SK-N-MC (cell line): ENCODE data around the gene TRIM2.
A peak's percentile ranks its signal among the peaks of the same experiment; 100 is the strongest.

Experiments
- DNase-seq: peaks from one replicate; pipeline ENCODE4 v3.0.0-alpha.2; 2011; ENCODE audit warnings: low read depth, low spot score
- H3K27ac ChIP-seq: fragments of 200-600 bp; sonication (generic); 2 replicates; pipeline ENCODE4 v1.5.1; 2016; ENCODE audit warnings: mixed run types
- H3K36me3 ChIP-seq: fragments of 200-600 bp; sonication (generic); 2 replicates; pipeline ENCODE4 v1.6.1; 2017; ENCODE audit warnings: antibody characterized with exemption, low read length, mixed read lengths; ENCODE audit not compliant: insufficient read depth
- H3K4me3 ChIP-seq: fragments of 200-600 bp; sonication (generic); 2 replicates; pipeline ENCODE4 v1.5.1; 2016
- H3K9ac ChIP-seq: fragments of 200-600 bp; sonication (generic); 2 replicates; pipeline ENCODE4 v1.8.0; 2017; ENCODE audit warnings: mixed run types, mixed read lengths; ENCODE audit not compliant: insufficient read length
- H3K9me3 ChIP-seq: fragments of 200-600 bp; sonication (generic); 2 replicates; pipeline ENCODE4 v1.6.1; 2017; ENCODE audit warnings: low read depth, mild to moderate bottlenecking, antibody characterized with exemption, low read length, moderate library complexity, mixed read lengths
- EZH2 ChIP-seq: fragments of 200-600 bp; sonication (generic); IDR thresholded peaks from one replicate; pipeline ENCODE4 v1.6.1; 2017; ENCODE audit warnings: antibody characterized with exemption
- FOXP2 ChIP-seq: optimal IDR thresholded peaks from 2 replicates; pipeline ENCODE3; 2011; ENCODE audit warnings: mild to moderate bottlenecking, moderate library complexity; ENCODE audit not compliant: insufficient read depth; ENCODE audit errors: extremely low read length, control extremely low read depth
- POLR2AphosphoS5 ChIP-seq: IDR thresholded peaks from 2 replicates; pipeline ENCODE4 v1.6.1; 2012; ENCODE audit warnings: mild to moderate bottlenecking, low read depth, low read length, borderline replicate concordance

The TRIM2 gene

DNA sequence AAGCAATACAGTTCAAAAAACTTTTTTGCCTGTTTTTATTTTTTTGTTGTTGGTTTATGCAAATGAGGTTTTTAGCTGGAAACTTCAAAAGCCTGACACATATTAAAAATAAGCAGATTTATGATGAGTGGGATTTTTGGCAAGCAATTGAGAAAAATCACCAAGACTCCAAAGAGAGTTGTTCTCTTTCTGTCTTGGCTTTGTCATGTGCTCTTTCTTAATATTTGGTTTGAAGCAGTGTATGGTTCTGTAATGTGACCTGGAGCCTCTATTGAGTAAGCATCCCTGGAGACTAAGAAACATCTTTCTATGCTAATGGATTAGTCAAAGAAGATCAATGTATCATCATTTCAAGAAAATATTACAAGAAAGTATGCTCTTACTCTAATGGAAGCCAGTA lies 11.7 kb downstream of the TRIM2 start:
- H3K36me3 ChIP-seq = 0 out of 2 replicates have a peak, but pooled peaks cover 6% of the 10 kb centered on the region
- H3K9me3 ChIP-seq = no peaks in the 10 kb centered on the region; the same call in 1 of the 2 replicates
- H3K4me3 ChIP-seq = peak overlapping the region; percentile 23; the same call in 1 of the 2 replicates
- TF ChIP-seq EZH2 (no peak), POLR2AphosphoS5 (no peak), FOXP2 (no peak)
- H3K27ac ChIP-seq = peak overlapping the region; percentile 73
- no peak overlapping the region for H3K9ac ChIP-seq
- no peak for DNase-seq

DNA sequence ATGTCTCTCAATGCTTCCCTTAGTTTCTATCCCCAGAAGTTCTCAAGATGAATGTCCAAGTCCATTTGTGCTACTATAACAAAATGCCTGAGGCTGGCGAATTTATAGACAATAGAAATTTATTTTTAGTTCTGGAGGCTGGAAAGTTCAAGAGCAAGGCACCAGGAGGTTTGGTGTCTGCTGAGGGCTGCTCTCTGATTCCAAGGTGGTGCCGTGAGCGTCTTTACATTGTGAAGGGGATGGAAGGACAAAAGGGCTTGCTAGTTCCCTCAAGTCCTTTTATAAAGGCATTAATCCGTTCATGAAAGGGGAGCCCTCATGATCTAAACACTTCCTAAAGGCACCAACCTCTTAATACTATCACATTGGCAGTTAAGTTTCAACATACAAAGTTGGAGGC lies 12.3 kb downstream of the TRIM2 start:
- TF ChIP-seq FOXP2 (no peak), EZH2 (no peak), POLR2AphosphoS5 (no peak)
- H3K36me3 ChIP-seq = 0 out of 2 replicates have a peak, but pooled peaks cover 6% of the 10 kb centered on the region
- H3K27ac ChIP-seq = peak overlapping the region; percentile 73
- H3K9ac ChIP-seq = no peak overlapping the region
- DNase-seq = no peak
- H3K4me3 ChIP-seq = peak overlapping the region; percentile 23; the same call in 1 of the 2 replicates
- H3K9me3 ChIP-seq = no peaks in the 10 kb centered on the region; the same call in 1 of the 2 replicates

DNA sequence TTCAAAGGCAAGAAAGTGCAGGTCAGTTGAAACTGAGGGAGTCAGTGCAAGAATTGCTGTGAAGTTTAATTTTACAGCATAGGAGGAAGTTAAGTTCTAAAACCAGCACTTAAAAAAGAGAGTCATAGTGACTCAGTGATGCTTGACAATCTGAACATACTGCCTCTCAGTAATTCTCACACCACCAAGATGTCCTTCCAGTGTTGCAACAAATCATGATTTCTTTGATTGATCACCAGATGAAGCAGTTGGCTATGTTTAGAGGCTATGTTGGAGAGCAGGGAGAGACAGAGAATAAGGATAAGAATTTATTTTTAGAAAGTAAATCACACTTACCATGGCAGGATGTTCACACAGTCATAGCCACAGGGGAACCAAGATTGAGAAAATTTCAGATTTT lies 13.2 kb downstream of the TRIM2 start:
- no peak overlapping the region for H3K27ac ChIP-seq
- DNase-seq = no peak
- TF ChIP-seq FOXP2 (no peak), POLR2AphosphoS5 (no peak), EZH2 (no peak)
- no peaks in the 10 kb centered on the region; the same call in 1 of the 2 replicates for H3K9me3 ChIP-seq
- no peak overlapping the region for H3K9ac ChIP-seq
- 0 out of 2 replicates have a peak, but pooled peaks cover 6% of the 10 kb centered on the region for H3K36me3 ChIP-seq
- H3K4me3 ChIP-seq = no peak overlapping the region

DNA sequence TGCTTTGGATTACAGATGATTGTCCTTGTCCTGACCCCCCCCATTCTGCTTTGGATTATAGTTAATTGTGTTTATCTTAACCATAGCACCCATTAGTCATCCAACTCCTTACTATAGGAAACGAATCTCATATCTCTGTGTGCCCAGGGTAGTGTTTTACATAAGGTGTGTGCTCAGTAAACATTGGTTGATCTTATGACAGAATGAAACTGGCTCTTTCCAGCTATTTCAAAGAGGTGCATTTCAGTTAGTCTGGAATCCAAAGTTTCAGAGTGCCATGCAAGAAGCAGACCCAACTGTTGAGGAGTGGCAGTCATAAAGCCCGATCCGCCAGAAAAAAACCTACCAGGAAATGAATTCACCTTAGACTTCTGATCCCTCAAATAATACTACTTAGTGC lies 14.7 kb downstream of the TRIM2 start:
- H3K4me3 ChIP-seq = no peak overlapping the region
- H3K9me3 ChIP-seq = no peaks in the 10 kb centered on the region; the same call in 1 of the 2 replicates
- TF ChIP-seq FOXP2 (no peak), EZH2 (no peak), POLR2AphosphoS5 (no peak)
- H3K27ac ChIP-seq = no peak overlapping the region
- DNase-seq = no peak
- H3K9ac ChIP-seq = no peak overlapping the region
- H3K36me3 ChIP-seq = 0 out of 2 replicates have a peak, but pooled peaks cover 6% of the 10 kb centered on the region

DNA sequence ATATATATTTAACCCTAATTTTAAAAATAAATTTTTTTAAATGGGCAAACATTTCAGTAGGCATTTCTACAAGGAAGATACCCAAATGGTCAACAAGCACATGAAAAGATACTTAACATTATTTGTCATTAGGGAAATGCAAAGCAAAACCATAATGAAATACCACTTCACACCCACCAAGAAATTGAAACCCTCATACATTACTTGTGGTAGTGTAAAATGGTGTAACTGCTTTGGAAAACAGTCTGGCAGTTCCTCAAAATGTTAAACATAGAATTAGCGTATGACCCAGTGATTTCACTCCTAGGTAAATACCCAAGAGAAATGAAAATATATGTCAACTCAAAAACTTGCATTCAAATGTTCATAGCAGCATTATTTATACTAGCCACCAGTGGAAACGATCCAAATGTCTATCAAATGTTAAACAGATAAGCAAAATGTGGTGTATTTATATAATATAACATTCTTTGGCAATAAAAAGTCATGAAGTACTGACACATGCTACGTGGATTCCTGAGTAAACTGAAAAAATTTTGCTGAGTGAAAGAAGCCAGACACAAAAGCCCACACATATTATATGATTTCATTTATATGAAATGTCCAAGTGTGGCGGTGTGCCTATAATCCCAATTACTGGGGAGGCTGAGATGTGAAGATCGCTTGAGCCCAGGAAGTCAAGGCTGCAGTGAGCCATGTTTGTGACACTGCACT lies 16.6 kb downstream of the TRIM2 start:
- H3K9ac ChIP-seq = no peak overlapping the region
- peaks cover 22% of the 10 kb centered on the region for H3K36me3 ChIP-seq
- H3K9me3 ChIP-seq = peaks cover 4% of the 10 kb centered on the region; the same call in 1 of the 2 replicates
- H3K4me3 ChIP-seq = no peak overlapping the region
- no peak for DNase-seq
- TF ChIP-seq FOXP2 = no peak
- no peak for TF ChIP-seq EZH2
- TF ChIP-seq POLR2AphosphoS5 = no peak
- H3K27ac ChIP-seq = peak overlapping the region; percentile 83

DNA sequence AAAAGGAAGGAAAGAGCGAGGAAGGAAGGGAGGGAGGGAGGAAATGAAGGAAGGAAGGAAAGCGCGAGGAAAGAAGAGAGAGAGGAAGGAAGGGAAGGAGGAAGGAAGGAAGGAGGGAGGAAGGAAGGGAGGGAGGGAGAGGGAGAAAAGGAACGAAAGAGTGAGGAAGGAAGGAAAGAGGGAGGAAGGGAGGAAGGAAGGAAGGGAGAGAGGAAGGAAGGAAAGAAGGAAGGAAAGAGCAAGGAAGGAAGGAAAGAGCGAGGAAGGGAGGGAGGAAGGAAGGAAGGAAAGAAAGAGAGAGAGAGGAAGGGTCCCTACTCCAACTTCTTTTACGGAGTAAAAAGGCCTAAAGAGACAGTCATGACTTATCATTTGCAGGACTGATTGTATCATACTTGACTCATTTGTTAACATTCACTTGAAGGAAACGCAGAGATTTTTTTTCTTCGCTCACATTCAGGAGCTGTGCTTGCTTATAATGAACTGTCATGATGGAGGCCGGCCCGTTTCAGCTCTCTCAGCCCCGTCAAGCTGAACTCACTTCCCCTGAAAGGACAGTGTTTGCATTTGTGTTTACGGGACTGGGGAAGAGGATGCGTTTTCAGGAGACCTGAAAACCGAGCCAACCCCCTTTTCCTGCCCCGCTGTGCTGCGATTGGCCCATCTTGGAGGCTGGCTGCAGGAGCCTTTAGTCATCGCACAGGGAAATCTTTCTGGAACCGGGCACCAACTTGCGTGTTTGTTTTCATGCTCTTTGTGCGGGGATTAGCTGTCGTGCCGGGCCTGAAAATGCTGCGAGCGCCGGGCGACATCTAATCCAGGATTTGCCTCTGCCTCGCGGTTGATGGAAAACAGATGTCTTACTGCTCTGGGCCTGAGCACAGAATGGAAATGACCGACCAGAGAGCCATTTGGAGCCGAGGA lies 17.8 kb downstream of the TRIM2 start:
- Histone ChIP-seq H3K36me3 (peaks cover 23% of the 10 kb centered on the region), H3K9me3 (peaks cover 4% of the 10 kb centered on the region; the same call in 1 of the 2 replicates), H3K27ac (peak overlapping the region; percentile 83), H3K4me3 (peak overlapping the region; percentile 92), H3K9ac (peak overlapping the region; percentile 84)
- TF ChIP-seq FOXP2 (peak; percentile 16), POLR2AphosphoS5 (no peak)
- DNase-seq = no peak

DNA sequence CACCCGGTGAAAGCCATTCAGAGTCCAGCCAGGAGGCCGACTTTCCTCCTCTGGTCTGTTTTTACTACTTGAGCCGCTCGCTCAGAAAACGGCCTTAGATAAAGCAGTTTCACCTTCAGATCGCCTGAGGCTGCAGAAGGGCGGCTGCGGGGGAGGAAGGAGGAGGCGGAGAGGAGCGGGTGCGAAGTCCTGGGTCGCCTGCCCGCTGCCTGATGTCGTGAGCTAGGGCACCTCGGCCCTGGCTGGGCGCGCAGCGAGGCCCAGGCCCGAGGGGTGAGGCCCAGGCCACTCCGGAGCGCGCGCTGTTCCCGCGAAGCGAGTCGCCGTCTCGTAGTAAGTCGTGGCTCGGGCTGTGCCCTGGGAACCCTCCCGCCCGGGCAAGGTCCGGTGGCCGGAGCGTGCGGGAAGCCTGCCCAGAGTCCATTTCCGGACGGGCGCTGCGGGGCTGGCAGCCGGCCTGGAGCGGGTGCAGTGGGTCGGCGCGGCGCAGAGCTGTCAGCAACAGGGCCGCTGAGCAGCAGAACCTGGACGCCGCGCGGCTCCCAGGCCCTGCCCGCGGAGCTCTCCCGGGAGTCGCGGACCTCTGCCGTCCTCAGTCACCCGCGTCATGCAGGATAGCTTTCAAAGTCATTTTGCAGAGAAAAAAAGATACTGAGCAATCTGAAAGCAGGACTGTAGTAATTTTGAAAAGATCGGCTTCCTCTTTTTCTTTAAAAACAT lies 18.6 kb downstream of the TRIM2 start:
- Histone ChIP-seq H3K9me3 (peaks cover 4% of the 10 kb centered on the region; the same call in 1 of the 2 replicates), H3K36me3 (peaks cover 18% of the 10 kb centered on the region), H3K4me3 (peak overlapping the region; percentile 92), H3K9ac (peak overlapping the region; percentile 84), H3K27ac (peak overlapping the region; percentile 83)
- no peak for DNase-seq
- TF ChIP-seq POLR2AphosphoS5 = no peak
- no peak for TF ChIP-seq EZH2
- TF ChIP-seq FOXP2 = no peak

DNA sequence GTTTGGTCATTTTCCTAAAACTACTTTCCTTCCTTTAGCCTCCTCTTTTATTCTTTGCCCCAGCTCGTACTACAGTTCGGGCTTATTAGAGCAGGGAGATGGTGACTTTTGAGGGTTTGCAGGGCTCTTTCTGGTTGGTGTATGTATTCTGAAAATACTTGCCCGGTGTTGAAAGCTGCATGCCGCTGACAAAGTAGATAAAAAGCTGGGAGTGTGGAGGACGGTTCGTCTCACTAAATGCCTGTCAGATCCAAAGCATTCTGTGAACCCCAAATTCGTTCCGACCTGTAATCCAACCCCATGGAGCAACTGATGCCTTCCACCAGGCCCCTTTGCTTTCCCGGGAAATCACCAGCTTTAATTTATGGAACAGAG lies 19.2 kb downstream of the TRIM2 start:
- DNase-seq = no peak
- H3K9ac ChIP-seq = peak overlapping the region; percentile 84
- TF ChIP-seq FOXP2 (no peak), POLR2AphosphoS5 (no peak)
- H3K27ac ChIP-seq = peak overlapping the region; percentile 83
- peak overlapping the region; percentile 92 for H3K4me3 ChIP-seq
- H3K9me3 ChIP-seq = peaks cover 4% of the 10 kb centered on the region; the same call in 1 of the 2 replicates
- peaks cover 18% of the 10 kb centered on the region for H3K36me3 ChIP-seq
